Ovary (tissue), 3 donors: Measurements from ENCODE around the gene LIMS1.

Experiments used
- CTCF ChIP-seq, 3 donors: fragments of 450-650 bp in 2 of 3; fragments of 200-600 bp in 1 of 3; IDR thresholded peaks; one replicate each; pipeline versions ENCODE4 v1.5.1 to v1.8.0; 2016 to 2022; ENCODE audit warnings: antibody characterized with exemption in 3 of 3, mild to moderate bottlenecking in 1 of 3
- POLR2A ChIP-seq: fragments of 450-650 bp; IDR thresholded peaks from one replicate; pipeline ENCODE4 v1.6.1; 2017; ENCODE audit warnings: antibody characterized with exemption, mild to moderate bottlenecking, moderate library complexity
- donor health status: DM: no; HTN: no; CAD: no.

GRCh38 chr2:108588070-108588668 is 53.9 kb downstream of the LIMS1 start:
- TF ChIP-seq CTCF (IDR thresholded peaks at IDR 0.05) (no peak), POLR2A (no peak)
